Islet of Langerhans (tissue), 1 donor: Measurements from ENCODE around the gene SRSF6.
"Not testable (repeated sequence)": the region's sequence is repeated elsewhere in the genome, so short reads cannot be mapped to it uniquely, and the experiment has no call there.

Source experiments
- FAIRE-seq: peaks from one replicate; lab custom pipeline; 2011; peaks lifted over from hg19 to GRCh38; lab: Jason Lieb, UNC

SRSF6 gene

DNA sequence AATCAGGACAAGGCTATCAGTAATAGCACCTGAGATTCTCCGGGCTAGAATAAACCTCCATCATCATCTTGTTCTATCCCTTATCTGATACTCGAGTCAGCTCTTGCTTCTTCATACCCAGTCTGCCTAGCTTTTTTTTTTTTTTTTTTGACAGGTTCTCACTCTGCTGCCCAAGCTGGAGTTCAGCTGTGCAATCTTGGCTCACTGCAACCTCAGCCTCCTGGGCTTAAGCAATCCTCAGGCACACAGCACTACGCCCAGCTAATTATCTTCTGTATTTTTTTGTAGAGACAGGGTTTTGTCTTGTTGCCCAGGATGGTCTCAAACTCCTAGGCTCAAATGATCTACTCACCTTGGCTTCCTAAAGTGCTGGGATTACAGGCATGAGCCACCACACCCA, 19.5 kb downstream of the SRSF6 start:
- FAIRE-seq = no peak

DNA sequence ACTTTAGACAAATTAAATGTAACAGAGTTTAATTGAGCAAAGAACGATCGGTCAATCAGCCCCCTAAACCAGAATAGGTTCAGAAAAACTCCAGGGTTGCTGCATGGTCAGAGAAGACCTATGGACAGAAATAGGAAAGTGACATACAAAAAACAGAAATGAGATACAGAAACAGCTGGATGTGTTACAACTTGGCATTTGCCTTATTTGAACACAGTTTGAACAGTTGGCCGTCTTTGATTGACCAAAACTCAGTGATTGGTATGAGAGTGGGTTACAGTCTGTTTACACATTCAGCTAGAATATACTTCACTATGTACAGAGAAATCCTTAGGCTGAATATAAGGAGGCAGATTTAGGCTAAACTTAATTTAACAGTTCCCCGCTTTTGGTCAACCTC, 19.9 kb downstream of the SRSF6 start:
- FAIRE-seq = no peak

DNA sequence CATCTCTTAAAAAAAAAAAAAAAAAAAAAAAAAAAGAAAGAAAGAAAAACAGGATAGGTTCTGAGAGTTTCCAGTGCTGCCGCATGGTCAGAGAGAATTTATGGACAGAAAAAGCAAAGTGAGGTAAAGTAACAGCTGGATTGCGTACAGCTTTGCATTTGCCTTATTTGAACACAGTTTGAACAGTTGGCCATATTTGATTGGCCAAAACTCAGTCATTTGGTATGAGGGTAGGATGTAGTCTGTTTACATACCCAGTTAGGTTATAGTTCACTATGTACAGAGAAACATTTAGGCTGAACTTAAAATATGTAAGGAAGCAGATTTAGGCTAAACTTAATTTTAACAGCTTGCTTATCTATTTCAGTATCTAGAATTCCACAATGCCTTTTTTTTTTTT, 32.3 kb downstream of the SRSF6 start:
- FAIRE-seq = no peak

DNA sequence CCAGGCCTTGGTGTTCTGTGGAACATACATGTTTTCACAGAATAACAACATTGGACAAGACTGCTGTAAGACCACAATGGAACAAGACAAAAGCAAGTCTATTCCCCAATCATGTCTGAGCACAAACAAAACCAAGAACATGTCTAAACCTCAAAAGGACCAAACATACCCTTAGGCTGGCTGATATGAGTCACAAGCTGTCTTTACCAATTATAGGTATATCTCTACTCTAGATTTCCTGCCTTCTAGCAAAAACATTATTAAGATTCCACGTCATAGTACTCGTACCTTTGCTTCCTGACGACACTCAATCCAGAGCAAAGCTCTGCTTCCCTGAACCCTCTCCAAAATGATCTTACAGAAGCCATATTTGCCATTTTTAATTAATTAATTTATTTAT, 34.4 kb downstream of the SRSF6 start:
- FAIRE-seq = no peak

DNA sequence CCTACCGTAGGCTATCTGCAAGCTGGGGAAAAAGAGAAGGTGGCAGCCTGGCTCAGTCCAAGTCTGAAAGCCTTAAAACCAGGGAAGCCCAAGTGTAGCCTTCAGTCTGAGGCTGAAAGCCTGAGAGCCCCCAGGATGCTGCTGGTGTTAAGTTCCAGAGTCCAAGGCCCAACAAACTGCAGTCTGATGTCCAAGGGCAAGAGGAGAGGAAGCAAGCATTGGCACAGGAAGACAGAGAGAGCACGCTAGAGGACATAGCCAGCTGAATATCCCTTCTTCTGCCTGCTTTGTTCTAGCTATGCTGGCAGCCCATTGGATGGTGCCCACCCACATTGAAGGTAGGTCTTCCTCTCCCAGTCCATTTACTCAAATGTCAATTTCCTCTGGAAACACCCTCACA, 37.7 kb downstream of the SRSF6 start:
- FAIRE-seq = no peak

DNA sequence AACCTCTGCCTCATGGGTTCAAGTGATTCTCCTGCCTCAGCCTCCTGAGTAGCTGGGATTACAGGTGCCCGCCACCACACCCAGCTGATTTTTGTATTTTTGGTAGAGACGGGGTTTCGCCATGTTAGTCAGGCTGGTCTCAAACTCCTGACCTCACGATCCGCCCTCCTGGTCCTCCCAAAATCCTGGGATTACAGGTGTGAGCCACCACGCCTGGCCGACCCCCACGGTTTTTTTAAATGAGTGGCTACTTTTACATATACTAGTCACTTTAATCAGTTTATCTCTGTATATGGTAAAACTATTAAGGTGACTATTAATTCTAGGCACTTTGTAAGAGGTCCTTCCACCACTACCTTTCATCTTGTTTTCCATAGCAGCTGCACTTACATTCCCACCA, 44.3 kb downstream of the SRSF6 start:
- FAIRE-seq = not testable (repeated sequence)

DNA sequence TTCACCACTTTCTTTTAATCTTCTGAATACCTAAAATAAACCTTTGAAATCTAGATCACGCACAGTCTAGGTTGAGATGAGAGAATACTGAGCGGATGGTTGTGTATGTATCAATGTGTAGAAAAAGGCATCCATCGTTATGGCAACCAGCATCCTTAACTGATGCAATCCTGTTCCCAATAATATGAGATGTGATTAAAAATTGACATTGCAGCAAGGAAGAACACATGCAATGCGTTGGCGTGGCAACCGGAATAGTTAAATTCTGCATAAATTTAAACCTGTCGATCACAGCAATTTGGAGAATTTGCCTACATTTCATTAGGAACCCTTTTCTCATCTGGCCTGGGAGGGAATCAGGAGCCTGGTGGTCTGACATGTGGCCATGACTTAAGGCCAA, 48.5 kb downstream of the SRSF6 start:
- FAIRE-seq = no peak

DNA sequence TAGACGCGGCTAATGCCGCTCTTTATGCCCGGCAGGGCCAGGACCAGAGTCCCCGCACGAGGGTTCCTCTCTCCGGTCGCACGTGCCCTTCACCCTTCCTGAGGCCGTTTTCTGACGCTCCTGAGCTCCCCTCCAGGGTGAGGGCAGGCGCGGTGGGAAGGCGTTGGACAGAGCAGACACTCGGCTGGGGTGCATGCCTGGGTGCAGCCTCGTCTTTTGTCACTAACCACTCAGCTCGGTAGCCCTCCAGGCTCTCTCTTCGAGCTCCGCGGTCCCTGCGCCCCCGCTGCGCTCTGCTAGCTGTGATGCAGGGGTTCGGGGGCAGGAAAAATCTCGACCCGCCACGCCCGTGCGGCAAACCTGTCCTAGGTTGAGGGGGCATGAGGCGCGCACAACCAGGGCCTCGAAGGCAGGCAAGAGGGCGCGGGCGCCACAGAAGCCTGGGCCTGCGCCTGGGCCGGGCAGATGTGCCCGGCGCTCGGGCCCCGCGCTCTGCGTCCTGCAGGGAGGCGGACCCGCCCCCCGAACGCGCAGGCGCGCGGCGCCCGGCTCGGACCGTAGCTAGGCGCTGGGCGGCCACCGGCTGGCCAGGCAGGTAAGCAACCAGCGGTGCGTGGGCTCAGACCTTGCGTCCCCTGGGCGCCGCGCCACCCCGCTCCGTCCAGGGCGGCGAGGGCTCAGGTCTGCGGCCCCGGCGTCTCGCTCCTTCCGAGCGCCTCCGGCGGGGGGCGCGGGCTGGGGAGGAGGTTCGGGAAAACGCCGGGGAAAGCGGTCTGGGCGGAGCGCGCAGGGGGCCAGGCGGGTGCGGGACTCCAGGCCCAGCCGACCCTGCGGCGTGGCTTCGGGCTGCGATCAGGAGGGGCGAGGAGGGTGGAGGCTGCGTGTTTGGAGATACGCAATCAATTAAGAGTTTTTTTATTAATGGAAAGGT, 49.7 kb downstream of the SRSF6 start, which contains the start of gene L3MBTL1:
Gene L3MBTL1, plus strand, starts transcription at position 548 of the 931 bp plus-strand sequence. CDS start 5,807 bp downstream, outside the sequence.
- FAIRE-seq = no peak

DNA sequence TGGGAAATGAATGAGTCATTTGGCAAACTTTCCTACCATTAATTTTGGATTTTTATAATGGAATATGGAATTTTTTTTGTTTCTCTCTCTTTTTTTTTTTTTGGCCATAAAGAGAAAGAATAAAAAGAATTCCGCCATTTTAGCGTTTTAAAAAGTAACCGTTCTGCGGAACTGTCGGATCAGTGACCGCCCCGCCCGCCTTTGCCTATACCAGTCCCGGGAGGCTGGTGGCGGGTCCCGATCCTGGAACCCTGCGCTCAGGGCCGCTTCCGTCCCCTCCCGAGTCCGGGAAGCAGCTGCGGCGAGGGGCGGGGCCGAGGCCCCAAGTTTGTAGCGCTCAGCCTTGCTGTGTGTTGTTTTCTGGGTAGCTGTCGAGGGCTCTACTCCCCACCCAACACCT, 50.4 kb downstream of the SRSF6 start:
- FAIRE-seq = no peak

DNA sequence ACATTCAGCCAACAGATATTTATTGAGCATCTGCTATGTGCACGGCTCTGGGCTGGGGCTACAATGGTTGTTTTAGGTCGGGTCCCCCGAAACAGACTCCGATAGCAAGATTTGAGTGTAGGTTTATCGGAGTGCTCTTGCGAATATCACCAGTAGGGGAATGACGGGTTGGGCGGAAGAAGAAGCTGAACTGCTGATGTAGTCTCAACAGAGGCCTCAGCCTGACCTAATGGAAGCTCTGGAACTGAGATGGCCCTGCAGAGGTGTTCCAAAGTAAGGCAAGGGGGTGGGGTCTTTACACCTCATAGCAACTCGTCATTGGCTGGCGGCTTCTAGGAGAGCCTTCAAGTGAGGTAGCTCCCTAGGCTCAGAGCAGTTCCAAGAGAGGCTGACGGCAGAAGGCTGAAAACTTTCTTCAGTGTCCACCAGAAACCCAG, 50.9 kb downstream of the SRSF6 start:
- FAIRE-seq = no peak

DNA sequence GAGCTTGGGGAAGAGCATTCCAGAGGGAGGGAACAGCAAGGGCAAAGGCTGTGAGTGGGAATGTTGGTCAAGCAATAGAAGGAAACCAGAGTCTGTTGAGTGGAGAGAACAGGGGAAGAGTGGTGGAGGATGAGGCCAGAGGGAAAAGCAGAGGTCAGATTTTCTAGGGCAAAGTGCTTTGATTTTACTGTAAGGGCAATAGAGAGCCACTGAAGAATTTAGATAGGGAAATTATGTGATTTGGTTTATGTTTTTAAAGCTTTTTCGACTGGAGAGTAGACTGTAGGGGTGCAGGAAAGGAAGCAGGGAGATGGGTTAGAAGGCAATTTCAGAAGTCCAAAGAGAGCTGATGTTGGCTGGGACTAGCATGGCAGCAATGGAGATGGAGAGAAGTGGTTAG, 54.2 kb downstream of the SRSF6 start:
- FAIRE-seq = no peak

DNA sequence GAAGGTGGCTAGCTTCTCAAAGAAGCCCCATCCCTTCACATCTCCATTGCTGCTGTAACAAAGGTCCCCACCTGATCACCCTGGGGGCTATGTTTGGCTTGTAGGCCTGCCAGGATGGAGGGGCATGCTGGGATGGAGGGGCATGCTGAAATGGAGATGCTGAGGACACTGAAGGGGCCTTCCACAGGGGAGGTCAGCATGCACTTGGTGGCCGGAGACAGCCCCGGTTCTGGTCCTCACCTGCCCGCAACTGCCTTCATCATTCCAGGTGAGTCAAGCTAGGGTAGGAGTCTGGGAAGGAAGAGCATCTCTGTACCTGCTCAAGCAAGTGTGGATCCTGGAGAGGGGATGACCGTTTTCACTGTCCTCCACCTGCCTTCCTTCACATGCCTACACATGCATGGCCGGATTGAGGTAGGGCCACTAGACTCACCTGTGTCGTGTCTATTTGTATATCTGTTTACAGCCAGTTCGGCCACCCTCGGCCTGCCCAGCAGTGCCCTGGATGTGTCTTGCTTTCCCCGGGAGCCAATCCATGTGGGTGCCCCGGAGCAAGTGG, 55.8 kb downstream of the SRSF6 start:
- FAIRE-seq = no peak
